GM23338 (cell line): ENCODE measurements around the gene CHAF1B. TPM values are rescaled to one million over a fixed set of nuclear protein-coding genes. Genes with fewer than 3 reads are reported as not detected.

Experiments
- ATAC-seq: fragments of 200-7000 bp; cut with Tn5 transposase; 3 replicates; pipeline ENCODE4 v1.9.1; 2020
- DNase-seq: peaks from one replicate; pipeline ENCODE4 v3.0.0-alpha.2; 2015; ENCODE audit warnings: low spot score
- H2AFZ ChIP-seq: fragments of 200-600 bp; sonication (generic); 2 replicates; pipeline ENCODE4 v1.8.0; 2016; ENCODE audit warnings: antibody characterized with exemption, mild to moderate bottlenecking, moderate library complexity
- H3F3A ChIP-seq: fragments of 200-600 bp; sonication (generic); replicated peaks from 2 replicates; pipeline ENCODE4 v1.8.0; 2017; ENCODE audit warnings: antibody characterized with exemption, mixed run types, low read depth
- H3K27ac ChIP-seq: fragments of 200-600 bp; sonication (generic); 2 replicates; pipeline ENCODE4 v1.6.1; 2016; ENCODE audit warnings: low read depth
- H3K27me3 ChIP-seq: fragments of 200-600 bp; sonication (generic); 2 replicates; pipeline ENCODE4 v1.8.0; 2016; ENCODE audit warnings: mild to moderate bottlenecking, mixed run types, moderate library complexity; ENCODE audit not compliant: insufficient read depth
- H3K36me3 ChIP-seq: fragments of 200-600 bp; sonication (generic); 2 replicates; pipeline ENCODE4 v1.8.0; 2016; ENCODE audit warnings: mild to moderate bottlenecking; ENCODE audit not compliant: insufficient read depth
- H3K4me1 ChIP-seq: fragments of 200-600 bp; sonication (generic); 2 replicates; pipeline ENCODE4 v1.8.0; 2016; ENCODE audit warnings: mild to moderate bottlenecking, moderate library complexity; ENCODE audit not compliant: insufficient read depth
- H3K4me2 ChIP-seq: fragments of 200-600 bp; sonication (generic); 2 replicates; pipeline ENCODE4 v1.7.1; 2017; ENCODE audit warnings: mixed run types
- H3K4me3 ChIP-seq: fragments of 200-600 bp; sonication (generic); 2 replicates; pipeline ENCODE4 v1.6.1; 2016; ENCODE audit warnings: mixed run types
- H3K79me2 ChIP-seq: fragments of 200-600 bp; sonication (generic); replicated peaks from 2 replicates; pipeline ENCODE4 v1.8.0; 2017; ENCODE audit warnings: mild to moderate bottlenecking; ENCODE audit not compliant: insufficient read depth
- H3K9me2 ChIP-seq: fragments of 200-600 bp; sonication (generic); 2 replicates; pipeline ENCODE4 v1.8.0; 2017; ENCODE audit not compliant: insufficient read depth
- H4K20me1 ChIP-seq: fragments of 200-600 bp; sonication (generic); replicated peaks from 2 replicates; pipeline ENCODE4 v1.8.0; 2017; ENCODE audit warnings: mild to moderate bottlenecking; ENCODE audit not compliant: insufficient read depth
- H3K27ac Mint-ChIP-seq: 2 replicates; pipeline ENCODE4 v1.8.0; 2020; ENCODE audit warnings: inconsistent platforms, mild to moderate bottlenecking, moderate library complexity, mixed read lengths
- H3K27me3 Mint-ChIP-seq: 3 replicates; pipeline ENCODE4 v1.8.0; 2022; ENCODE audit warnings: low read depth, mild to moderate bottlenecking, moderate library complexity, mixed read lengths, inconsistent platforms; ENCODE audit not compliant: insufficient read depth, poor library complexity
- H3K36me3 Mint-ChIP-seq: 3 replicates; pipeline ENCODE4 v1.8.0; 2021; ENCODE audit warnings: low read depth, mild to moderate bottlenecking, inconsistent platforms, moderate library complexity, mixed read lengths
- H3K4me1 Mint-ChIP-seq: 3 replicates; pipeline ENCODE4 v1.8.0; 2020; ENCODE audit warnings: mild to moderate bottlenecking, inconsistent platforms, mixed read lengths
- H3K4me3 Mint-ChIP-seq: 3 replicates; pipeline ENCODE4 v1.8.0; 2021; ENCODE audit warnings: moderate library complexity, mild to moderate bottlenecking, inconsistent platforms, mixed read lengths
- H3K9me3 Mint-ChIP-seq: 3 replicates; pipeline ENCODE4 v1.8.0; 2020; ENCODE audit warnings: moderate library complexity, mild to moderate bottlenecking, inconsistent platforms, mixed read lengths
- CREB1 ChIP-seq: fragments of 250-450 bp; sonication (Bioruptor Pico); IDR thresholded peaks from 2 replicates; pipeline ENCODE4 v1.5.0; 2020; ENCODE audit warnings: low read depth, mild to moderate bottlenecking, moderate library complexity
- CTCF ChIP-seq, 2 experiments: fragments of 200-600 bp in 1 of 2; sonication (generic) in 1 of 2; conservative IDR thresholded peaks; 2 replicates each; pipeline versions ENCODE4 v1.5.1 to v1.6.1; 2016 to 2017; ENCODE audit warnings: antibody characterized with exemption in 2 of 2, low read depth in 2 of 2, mild to moderate bottlenecking in 2 of 2, moderate library complexity in 1 of 2
- ETS1 ChIP-seq: IDR thresholded peaks from 2 replicates; pipeline ENCODE4 v1.6.1; 2016; ENCODE audit warnings: antibody characterized with exemption
- EZH2 ChIP-seq: fragments of 200-600 bp; sonication (generic); IDR thresholded peaks from one replicate; pipeline ENCODE4 v1.8.0; 2017; ENCODE audit warnings: antibody characterized with exemption, mild to moderate bottlenecking, low read depth; ENCODE audit not compliant: unreplicated experiment
- EZH2phosphoT487 ChIP-seq: fragments of 200-600 bp; sonication (generic); IDR thresholded peaks from one replicate; pipeline ENCODE4 v1.8.1; 2018; ENCODE audit warnings: antibody characterized with exemption; ENCODE audit not compliant: unreplicated experiment
- NANOG ChIP-seq: IDR thresholded peaks from 2 replicates; pipeline ENCODE4 v1.6.1; 2016; ENCODE audit warnings: antibody characterized with exemption, borderline replicate concordance
- POLR2AphosphoS5 ChIP-seq: IDR thresholded peaks from 2 replicates; pipeline ENCODE4 v1.6.1; 2016; ENCODE audit warnings: antibody characterized with exemption, low read depth
- REST ChIP-seq: IDR thresholded peaks from one replicate; pipeline ENCODE4 v1.6.1; 2018; ENCODE audit warnings: antibody characterized with exemption; ENCODE audit not compliant: unreplicated experiment
- STAT1 ChIP-seq: IDR thresholded peaks from one replicate; pipeline ENCODE4 v1.6.1; 2016; ENCODE audit warnings: antibody characterized with exemption; ENCODE audit not compliant: unreplicated experiment
- ZNF114 ChIP-seq: fragments of 250-450 bp; sonication (Bioruptor Pico); IDR thresholded peaks from 2 replicates; pipeline ENCODE4 v1.5.0; 2020; ENCODE audit warnings: mild to moderate bottlenecking, moderate library complexity
- ZNF331 ChIP-seq: fragments of 250-450 bp; sonication (Bioruptor Pico); IDR thresholded peaks from 2 replicates; pipeline ENCODE4 v1.5.0; 2020; ENCODE audit warnings: low read depth, mild to moderate bottlenecking, moderate library complexity
- ZNF462 ChIP-seq: fragments of 250-450 bp; sonication (Bioruptor Pico); IDR thresholded peaks from 2 replicates; pipeline ENCODE4 v1.5.0; 2020; ENCODE audit warnings: mild to moderate bottlenecking, moderate library complexity
- polyA plus RNA-seq: library from polyadenylated mRNA; unstranded; fragments of >200 nt; fragmentation: Nextera tagmentation; extraction: Ambion mirVana; gene quantifications from 2 replicates; pipeline ENCODE4 v1.2.1, GENCODE V29; 2016
- total RNA-seq: library from RNA; depleted of rRNA; stranded (reverse); fragments of >200 nt; shearing (Covaris generic); gene quantifications from 2 replicates; pipeline ENCODE4 v1.2.3, GENCODE V29; 2014

CHAF1B gene
- total and polyA plus RNA-seq, 2 experiments from 2014 or later: 7.9 to 13.1 TPM

GRCh38 chr21:36433059-36433709, 48.0 kb downstream of the CHAF1B start:
- peaks cover 4% of the 10 kb centered on the region; the same call in 1 of the 2 replicates for H3K4me1 ChIP-seq
- H2AFZ ChIP-seq: no peak overlapping the region
- no peaks in the 10 kb centered on the region for H3K36me3 ChIP-seq
- Mint-ChIP-seq H3K9me3 (no peaks in the 10 kb centered on the region; the same call in 2 of the 3 replicates), H3K4me1 (peaks cover 10% of the 10 kb centered on the region; the same call in 2 of the 3 replicates), H3K27ac (no peak overlapping the region), H3K27me3 (peaks cover 6% of the 10 kb centered on the region), H3K4me3 (no peak overlapping the region), H3K36me3 (no peaks in the 10 kb centered on the region)
- H3K27ac ChIP-seq: no peak overlapping the region
- H3K79me2 ChIP-seq: no peaks in the 10 kb centered on the region
- H3K4me2 ChIP-seq: no peak overlapping the region
- no peaks in the 10 kb centered on the region for H3K9me2 ChIP-seq
- 0 out of 2 replicates have a peak, but pooled peaks cover 4% of the 10 kb centered on the region for H3F3A ChIP-seq
- no peaks in the 10 kb centered on the region for H3K27me3 ChIP-seq
- ATAC-seq (no peak), DNase-seq (no peak)
- H4K20me1 ChIP-seq: no peaks in the 10 kb centered on the region
- TF ChIP-seq ZNF331 (no peak), POLR2AphosphoS5 (no peak), REST (no peak), EZH2phosphoT487 (no peak), EZH2 (no peak), ZNF462 (no peak), ZNF114 (no peak), CREB1 (CRISPR knock-in tag) (no peak), CTCF (conservative IDR thresholded peaks at IDR 0.05; ENCODE audit: low read depth in 2 of 2) (no peak), ETS1 (no peak), STAT1 (no peak), NANOG (no peak)
- no peak overlapping the region for H3K4me3 ChIP-seq
